Measurements from ENCODE around the gene SMYD5. TPM values are rescaled to one million over a fixed set of nuclear protein-coding genes. Genes with fewer than 3 reads are reported as not detected.

SMYD5 gene
- total RNA-seq, 2 experiments from 2014 or later, result 39.1 to 46.7 TPM

DNA sequence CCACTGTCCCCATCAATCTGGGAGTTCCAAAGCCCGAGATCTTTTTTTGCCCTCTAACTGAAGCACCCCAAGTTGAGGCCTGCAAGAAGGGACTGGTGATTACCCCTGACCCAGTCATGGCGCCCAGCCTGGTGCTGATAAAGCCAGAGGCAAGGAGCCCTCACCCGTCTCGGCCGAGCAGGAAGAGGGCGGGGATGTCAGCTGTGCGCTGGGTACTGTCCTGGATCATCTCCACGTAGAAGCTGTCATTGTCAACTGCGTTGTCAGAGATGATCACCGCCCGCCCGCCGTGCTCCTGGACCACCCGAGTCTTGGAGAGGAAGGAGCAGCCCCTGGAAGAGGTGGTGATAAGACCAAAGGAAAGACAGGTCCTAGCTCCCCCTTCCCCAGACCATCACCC, 14.6 kb downstream of the SMYD5 start:
- Mint-ChIP-seq H3K4me3 (no peak overlapping the region), H3K9me3 (no peaks in the 10 kb centered on the region), H3K27me3 (no peaks in the 10 kb centered on the region), H3K36me3 (ENCODE audit: low read depth) (peaks cover 24% of the 10 kb centered on the region), H3K27ac (no peak overlapping the region), H3K4me1 (ENCODE audit: low read depth) (peaks cover 10% of the 10 kb centered on the region)
- intact Hi-C loops (cut with DNase I, micrococcal nuclease), result no loop called here
- Histone ChIP-seq H3K4me1 (ENCODE audit: insufficient read depth, low read length) (peaks cover 10% of the 10 kb centered on the region), H3K9me3 (ENCODE audit: control insufficient read depth in 1 of 2, insufficient read depth in 1 of 2, low read length in 2 of 2) (no peaks in the 10 kb centered on the region), H3K27ac (ENCODE audit: low read depth in 1 of 2, low read length in 2 of 2) (no peak overlapping the region), H3K36me3 (ENCODE audit: insufficient read depth, low read length) (peaks cover 22% of the 10 kb centered on the region), H3K4me3 (ENCODE audit: low read length) (no peak overlapping the region), H3K27me3 (ENCODE audit: control insufficient read depth in 1 of 2, insufficient read depth in 2 of 2, low read length in 2 of 2) (no peaks in the 10 kb centered on the region)
- CTCF ChIA-PET, result no interaction called here
- POLR2A ChIA-PET, result no interaction called here
- no peak for TF ChIP-seq CTCF (IDR thresholded peaks at IDR 0.05)
- ATAC-seq (ENCODE audit: poor library complexity) (no peak), DNase-seq (no peak)

- H3K27me3 Mint-ChIP-seq, result no peaks in the 10 kb centered on the region
- peaks cover 22% of the 10 kb centered on the region for H3K36me3 Mint-ChIP-seq (ENCODE audit: low read depth)
- peaks cover 2% of the 10 kb centered on the region for H3K36me3 ChIP-seq (ENCODE audit: insufficient read depth, low read length)
- peak overlapping the region; percentile 98 for H3K4me3 ChIP-seq (ENCODE audit: low read length)
- CTCF ChIA-PET, result interaction anchor here (1.1 to 5.8 kb wide), 4 partner anchors 20 to 504 kb away, joined by 3 to 31 read pairs (median 19); partner anchors contain the start of genes SMYD5 and TPRKB
- POLR2A ChIA-PET, result interaction anchor here (0.8 to 3.9 kb wide), 18 partner anchors 9 to 1225 kb away, joined by 3 to 46 read pairs (median 10); partner anchors contain the start of genes ALMS1, EGR4, FBXO41 and SFXN5
- no peaks in the 10 kb centered on the region for H3K9me3 ChIP-seq (ENCODE audit: control insufficient read depth in 1 of 2, insufficient read depth in 1 of 2, low read length in 2 of 2)
- TF ChIP-seq CTCF (IDR thresholded peaks at IDR 0.05), result no peak
- peaks cover 46% of the 10 kb centered on the region for H3K4me1 Mint-ChIP-seq (ENCODE audit: low read depth)
- ATAC-seq (ENCODE audit: poor library complexity) (no peak), DNase-seq (peak in 9 of 14 experiments; percentile 11 to 57 (median 21))
- H3K4me3 Mint-ChIP-seq, result peak overlapping the region; percentile 96
- intact Hi-C loops (cut with DNase I, micrococcal nuclease), result loop anchor here (1.0 to 10.0 kb wide), 6 partner anchors 60 to 1222 kb away; partner anchors contain the start of genes ALMS1 (in 2 of the 2), INO80B (in 2 of the 2), SFXN5 (in 2 of the 2) and WBP1 (in 2 of the 2)
- H3K27ac Mint-ChIP-seq, result peak overlapping the region; percentile 98
- no peaks in the 10 kb centered on the region for H3K27me3 ChIP-seq (ENCODE audit: control insufficient read depth in 1 of 2, insufficient read depth in 2 of 2, low read length in 2 of 2)
- H3K27ac ChIP-seq (ENCODE audit: low read depth in 1 of 2, low read length in 2 of 2), result peak overlapping the region in 1 of 2 donors; percentile 90
- H3K4me1 ChIP-seq (ENCODE audit: insufficient read depth, low read length), result peaks cover 39% of the 10 kb centered on the region
- H3K9me3 Mint-ChIP-seq, result no peaks in the 10 kb centered on the region
These were observed 18.5 kb downstream of the SMYD5 start for GRCh38 chr2:73232403-73233153.

GRCh38 chr2:73233154-73233931, 19.3 kb downstream of the SMYD5 start, which contains the start of gene PRADC1:
Gene PRADC1, minus strand, starts transcription at chr2:73233239. Its CDS starts 79 bp downstream, at chr2:73233160.
- Mint-ChIP-seq H3K27me3 (no peaks in the 10 kb centered on the region), H3K36me3 (ENCODE audit: low read depth) (peaks cover 25% of the 10 kb centered on the region), H3K4me1 (ENCODE audit: low read depth) (peaks cover 50% of the 10 kb centered on the region), H3K27ac (peak within 1 kb of the TSS; percentile 98), H3K9me3 (no peaks in the 10 kb centered on the region), H3K4me3 (peak within 1 kb of the TSS; percentile 96)
- H3K27me3 ChIP-seq (ENCODE audit: control insufficient read depth in 1 of 2, insufficient read depth in 2 of 2, low read length in 2 of 2), result no peaks in the 10 kb centered on the region
- H3K9me3 ChIP-seq (ENCODE audit: control insufficient read depth in 1 of 2, insufficient read depth in 1 of 2, low read length in 2 of 2), result no peaks in the 10 kb centered on the region
- ATAC-seq (ENCODE audit: poor library complexity) (peak; percentile 77), DNase-seq (peak; percentile 84 to 98 (median 90))
- intact Hi-C loops (cut with DNase I, micrococcal nuclease), result loop anchor here (1.0 to 10.0 kb wide), 6 partner anchors 59 to 1221 kb away; partner anchors contain the start of genes ALMS1 (in 2 of the 2), INO80B (in 2 of the 2), SFXN5 (in 2 of the 2) and WBP1 (in 2 of the 2)
- ChIA-PET CTCF (interaction anchor here (0.8 to 5.8 kb wide), 6 partner anchors 18 to 1250 kb away, joined by 3 to 31 read pairs (median 8); partner anchors contain the start of genes CCDC142, SMYD5, TPRKB and TTC31), POLR2A (interaction anchor here (0.7 to 3.9 kb wide), 23 partner anchors 9 to 1902 kb away, joined by 3 to 46 read pairs (median 10); partner anchors contain the start of genes ALMS1, EGR4, FBXO41 and SFXN5)
- no peak for TF ChIP-seq CTCF (IDR thresholded peaks at IDR 0.05)
- peaks cover 4% of the 10 kb centered on the region for H3K36me3 ChIP-seq (ENCODE audit: insufficient read depth, low read length)
- peaks cover 39% of the 10 kb centered on the region for H3K4me1 ChIP-seq (ENCODE audit: insufficient read depth, low read length)
- H3K27ac ChIP-seq (ENCODE audit: low read depth in 1 of 2, low read length in 2 of 2), result peak within 1 kb of the TSS; percentile 82 to 90
- peak within 1 kb of the TSS; percentile 98 for H3K4me3 ChIP-seq (ENCODE audit: low read length)
